GM11168 (cell line): Measurements from ENCODE around the gene ZNF654.
"Not testable (repeated sequence)": the region's sequence is repeated elsewhere in the genome, so short reads cannot be mapped to it uniquely, and the experiment has no call there.

Experiments used
- in situ Hi-C: fragments of 300-500 bp; cut with MboI; formaldehyde crosslinking; loops from one replicate; pipeline ENCODE4 v1.12.0; 2022; ENCODE audit warnings: low sequenced_read_pairs; ENCODE audit not compliant: unreplicated experiment

ZNF654 gene

DNA sequence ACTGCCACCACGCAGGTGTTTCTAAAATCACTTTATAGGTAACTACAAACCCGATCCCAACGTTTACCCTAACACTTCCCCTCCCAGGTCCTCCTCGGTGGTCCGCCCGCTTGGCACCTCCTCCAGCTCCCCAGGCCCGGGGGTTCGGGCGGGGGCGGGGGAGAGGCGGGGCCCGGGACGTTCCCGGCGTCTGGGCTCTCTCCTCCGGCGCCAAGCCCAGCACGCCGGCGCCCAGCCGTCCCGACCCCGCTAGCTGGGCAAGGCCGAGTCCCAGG, 812 bp upstream of the ZNF654 start:
- in situ Hi-C loops = no loop called here

DNA sequence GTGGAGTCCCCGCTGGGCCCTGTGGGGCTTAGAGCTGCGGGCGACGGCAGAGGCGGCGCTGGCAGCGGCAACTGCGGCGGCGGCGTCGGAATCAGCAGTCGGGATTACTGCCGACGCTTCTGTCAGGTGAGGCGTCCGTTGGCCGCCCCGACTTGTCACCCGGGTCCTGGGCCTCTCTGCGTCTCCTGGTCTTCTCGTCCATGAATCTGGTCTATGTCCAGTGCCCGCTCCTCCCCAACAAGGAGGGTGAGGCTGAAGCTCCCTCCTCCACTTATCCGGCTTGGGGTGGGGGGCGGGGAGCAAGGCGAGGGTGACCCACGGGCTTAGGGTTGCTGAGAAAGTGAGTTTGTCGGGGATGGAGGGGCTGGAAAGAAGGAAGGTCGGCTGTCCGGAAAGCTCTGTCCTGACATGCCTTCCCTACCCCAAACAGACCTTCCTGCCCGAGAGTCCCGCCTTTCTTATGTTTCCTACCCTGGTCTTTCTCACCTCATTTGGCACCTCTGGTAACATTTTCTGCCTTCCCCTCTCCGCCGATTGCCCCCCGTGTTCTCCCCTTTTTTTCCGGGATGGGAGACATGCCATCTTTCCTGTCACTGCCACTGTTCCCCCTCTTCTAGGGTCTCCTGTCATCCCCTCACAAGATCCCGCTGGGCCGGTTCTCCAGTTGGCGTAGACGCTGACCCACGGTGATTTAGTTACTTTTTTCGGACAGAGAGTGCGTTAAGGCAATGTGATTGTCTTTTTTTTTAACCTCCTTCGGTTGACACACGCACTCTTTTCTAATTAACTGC, 520 bp downstream of the ZNF654 start:
- in situ Hi-C loops = no loop called here

DNA sequence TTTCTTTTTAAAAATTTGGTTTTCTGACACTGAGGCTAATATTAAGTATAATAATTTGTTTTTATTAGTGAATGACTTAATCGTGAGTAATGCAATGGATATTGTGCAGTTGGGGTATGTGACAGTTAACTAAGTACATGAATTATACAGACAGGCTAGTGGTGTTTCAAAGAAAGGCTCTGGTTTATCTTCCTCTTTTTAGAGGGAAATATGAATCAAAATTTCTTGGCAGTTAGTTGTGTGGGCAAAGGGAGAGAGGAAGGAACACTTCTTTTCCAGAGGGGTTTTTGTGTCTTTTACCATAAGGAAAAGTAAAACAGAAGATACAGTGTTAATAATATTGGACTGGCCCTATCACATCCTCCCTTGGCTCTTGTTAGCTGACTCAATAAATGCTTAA, 2.7 kb downstream of the ZNF654 start:
- in situ Hi-C loops = no loop called here

DNA sequence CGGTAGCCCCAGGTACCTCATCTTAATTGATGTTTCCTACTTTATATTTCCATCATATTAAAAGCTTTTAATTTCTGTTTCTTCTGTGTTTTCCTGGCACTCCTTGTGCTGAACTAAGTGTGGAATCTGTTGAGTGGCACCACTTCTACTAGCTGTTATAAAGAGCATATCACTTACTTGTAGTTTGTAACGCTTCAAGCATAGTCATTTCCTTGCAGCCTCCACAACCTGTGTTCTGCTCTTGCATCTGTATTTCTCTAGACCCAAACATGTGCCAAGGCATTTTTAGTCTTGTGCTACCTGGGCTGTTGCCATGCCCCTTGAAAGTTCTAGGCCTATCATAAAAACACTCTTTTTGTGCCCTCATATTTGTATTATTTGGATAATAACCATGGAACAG, 16.0 kb downstream of the ZNF654 start:
- in situ Hi-C loops = no loop called here

DNA sequence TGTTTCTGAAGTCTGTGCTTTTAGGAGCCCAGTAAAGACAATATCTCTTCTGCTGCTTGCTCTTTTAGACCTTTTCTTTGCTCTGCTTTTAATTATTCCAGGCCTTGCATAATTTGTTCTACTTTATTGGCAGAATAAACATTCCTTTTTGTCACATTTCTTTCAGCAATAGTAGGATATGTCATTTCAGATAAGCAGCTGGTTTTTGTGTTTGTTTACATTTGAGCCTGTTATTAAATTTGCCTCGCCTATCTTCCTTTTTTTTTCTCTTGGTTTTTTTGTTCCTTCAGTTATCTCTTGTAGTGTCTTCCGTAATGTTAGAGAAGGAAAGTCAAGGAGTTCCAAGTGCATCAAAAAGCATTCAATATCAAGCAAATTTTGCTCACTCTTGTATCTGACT, 16.4 kb downstream of the ZNF654 start:
- in situ Hi-C loops = no loop called here

DNA sequence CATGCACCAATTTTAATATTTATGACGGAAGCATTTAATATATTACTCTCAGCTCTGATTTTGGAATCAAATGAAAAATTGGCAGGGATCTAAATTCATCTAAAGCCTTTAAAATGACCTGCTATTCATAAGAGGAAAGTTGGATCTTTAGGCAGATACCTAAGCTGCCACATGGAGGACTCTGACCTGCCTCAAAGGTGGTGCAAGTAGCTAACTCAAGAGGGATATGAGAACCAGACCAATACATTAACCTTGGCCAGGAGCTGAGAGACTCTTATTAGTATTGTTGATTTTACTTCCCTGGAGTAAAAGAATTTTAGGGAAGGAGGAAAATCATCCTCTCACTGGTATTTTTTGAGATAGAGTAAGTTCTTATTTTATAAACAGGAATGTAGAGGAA, 17.7 kb downstream of the ZNF654 start:
- in situ Hi-C loops = no loop called here

DNA sequence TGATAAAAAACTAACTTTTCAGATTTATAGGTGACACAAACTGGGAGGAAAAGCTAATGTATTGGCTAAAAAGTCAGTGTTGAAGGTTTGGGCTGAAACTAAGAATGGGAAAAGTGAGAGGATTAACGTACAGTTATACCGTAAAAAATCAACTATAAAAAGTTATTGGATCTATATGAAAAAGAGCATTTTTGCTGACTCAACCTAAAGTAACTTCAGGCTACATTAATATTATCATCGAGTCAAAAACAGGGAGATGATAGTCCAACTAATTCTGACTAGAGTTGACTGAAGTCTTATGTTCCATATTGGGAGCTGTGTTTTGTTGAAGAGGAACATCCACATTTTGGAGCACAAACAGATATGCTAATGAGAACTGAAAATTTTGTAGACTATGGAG, 19.9 kb downstream of the ZNF654 start:
- in situ Hi-C loops = no loop called here

DNA sequence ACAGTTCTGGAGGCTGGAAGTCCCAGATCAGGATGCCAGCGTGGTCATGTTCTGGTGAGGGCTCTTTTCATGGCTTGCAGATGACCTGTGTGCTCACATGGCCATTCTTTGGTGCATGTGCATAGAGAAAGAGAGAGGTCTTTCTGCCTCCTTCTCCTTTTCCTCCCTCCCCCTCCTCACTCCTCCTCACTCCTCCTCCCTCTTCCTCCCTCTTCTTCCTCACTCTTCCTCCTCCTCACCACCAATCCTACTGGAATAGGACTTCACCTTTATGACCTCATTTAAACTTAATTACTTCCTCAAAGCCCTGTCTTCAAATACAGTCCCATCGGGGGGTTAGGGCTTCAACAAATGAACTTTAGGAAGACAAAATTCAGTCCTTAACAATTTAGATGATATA, 23.8 kb downstream of the ZNF654 start:
- in situ Hi-C loops = no loop called here

DNA sequence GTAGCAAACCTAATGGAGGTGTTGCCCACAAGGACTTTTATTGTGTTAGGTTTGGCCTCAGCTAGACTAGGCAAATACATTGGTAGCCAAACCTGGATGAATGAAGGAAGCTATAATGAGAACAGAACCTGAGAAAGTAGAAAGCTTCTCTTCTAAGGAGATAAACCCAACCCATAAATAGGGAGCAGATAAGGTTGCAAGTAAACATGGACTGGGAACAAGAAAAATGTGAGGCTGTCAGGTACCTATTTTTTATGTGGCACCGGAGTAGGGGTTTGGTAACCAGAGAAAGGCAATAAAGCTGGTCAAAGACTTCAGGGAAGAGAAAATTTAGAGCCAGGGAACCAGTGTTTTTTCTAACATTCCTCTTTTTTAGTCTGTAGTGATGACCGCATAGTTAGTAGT, 25.0 kb downstream of the ZNF654 start:
- in situ Hi-C loops = no loop called here

DNA sequence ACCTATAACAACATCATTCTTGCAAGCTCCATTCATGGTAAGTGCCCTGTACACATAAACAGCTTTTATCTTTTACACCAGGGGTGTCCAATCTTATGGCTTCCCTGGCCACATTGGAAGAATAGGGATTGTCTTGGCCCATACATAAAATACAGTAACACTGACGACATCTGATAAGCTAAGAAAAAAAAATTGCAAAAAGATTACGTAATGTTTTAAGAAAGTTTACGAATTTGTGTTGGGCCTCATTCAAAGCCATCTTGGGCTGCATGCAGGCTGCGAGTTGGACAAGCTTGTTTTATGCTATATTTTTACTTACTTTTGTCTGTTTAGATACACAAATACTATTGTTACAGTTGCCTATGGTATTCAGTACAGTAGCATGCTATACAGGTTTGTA, 31.6 kb downstream of the ZNF654 start:
- in situ Hi-C loops = no loop called here

DNA sequence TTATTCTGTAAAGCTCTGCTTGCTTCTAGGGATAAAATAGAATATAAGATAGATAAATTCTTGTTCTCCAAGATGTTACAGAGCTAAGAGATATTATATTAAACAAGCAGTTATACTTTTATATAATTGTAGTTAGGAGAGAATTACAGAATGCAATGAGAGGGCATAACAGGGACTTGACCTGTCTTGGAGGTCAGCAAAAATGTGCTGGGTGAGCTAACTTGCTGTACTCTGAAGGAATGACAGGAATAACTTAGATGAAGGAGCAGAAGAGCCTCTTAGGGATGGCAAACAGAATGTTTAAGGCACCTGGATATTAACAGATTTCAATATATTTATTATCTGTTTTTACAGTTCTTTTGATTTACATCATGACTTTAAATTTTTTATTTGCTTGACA, 33.2 kb downstream of the ZNF654 start:
- in situ Hi-C loops = no loop called here

DNA sequence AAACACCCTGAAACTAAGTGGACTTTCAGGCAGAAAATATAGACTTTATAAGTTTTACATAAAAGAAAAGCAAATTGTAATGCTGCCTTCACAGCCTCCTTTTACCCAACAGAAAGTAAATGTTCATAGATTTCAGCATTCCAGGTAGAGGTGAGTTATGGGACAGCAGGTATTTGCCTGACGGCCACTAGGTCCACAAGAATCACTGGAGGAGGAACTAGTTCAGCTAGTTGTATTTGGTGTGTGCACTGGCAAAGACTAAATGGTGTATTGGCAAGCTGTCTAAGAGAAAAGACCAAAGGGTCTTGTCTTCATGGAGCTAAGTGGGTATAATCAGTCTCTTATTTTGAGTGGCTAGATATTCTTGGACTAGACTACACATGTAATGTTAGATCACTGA, 34.2 kb downstream of the ZNF654 start:
- in situ Hi-C loops = no loop called here

DNA sequence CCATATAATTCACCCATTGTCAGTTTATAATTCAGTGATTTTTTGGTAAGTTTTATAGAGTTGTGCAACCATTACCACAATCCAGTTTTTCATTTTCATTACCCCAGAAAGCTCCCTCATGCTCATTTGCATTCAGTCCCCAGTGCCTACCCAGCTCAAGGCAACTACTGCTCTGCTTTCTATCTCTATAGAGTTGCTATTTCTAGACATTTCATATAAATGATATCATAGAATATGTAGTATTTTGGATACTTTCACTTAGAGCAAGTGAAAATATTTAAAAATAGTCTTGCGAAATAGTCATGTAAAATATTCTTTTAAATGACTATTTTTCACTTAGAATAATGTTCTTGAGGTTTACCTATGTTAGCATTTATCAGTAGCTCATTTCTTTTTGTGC, 42.1 kb downstream of the ZNF654 start:
- in situ Hi-C loops = no loop called here

DNA sequence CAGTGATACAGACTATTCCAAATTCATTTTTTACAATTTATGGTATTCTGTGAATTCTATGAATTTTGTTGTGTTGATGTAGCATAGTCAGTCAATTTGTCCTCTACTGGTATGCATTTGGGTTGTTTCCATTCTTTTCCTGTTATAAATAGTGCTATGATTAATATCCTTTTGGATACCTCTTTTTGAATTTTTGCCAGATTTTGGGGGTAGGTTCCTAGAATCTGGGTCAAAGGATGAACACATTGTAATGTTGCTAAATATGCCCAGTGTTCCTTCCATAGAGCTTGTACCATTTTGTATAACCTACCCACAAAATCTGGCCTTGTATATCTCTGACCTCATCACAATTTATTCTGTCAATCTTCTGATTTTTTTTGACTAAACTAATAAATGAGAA, 46.3 kb downstream of the ZNF654 start:
- in situ Hi-C loops = no loop called here

DNA sequence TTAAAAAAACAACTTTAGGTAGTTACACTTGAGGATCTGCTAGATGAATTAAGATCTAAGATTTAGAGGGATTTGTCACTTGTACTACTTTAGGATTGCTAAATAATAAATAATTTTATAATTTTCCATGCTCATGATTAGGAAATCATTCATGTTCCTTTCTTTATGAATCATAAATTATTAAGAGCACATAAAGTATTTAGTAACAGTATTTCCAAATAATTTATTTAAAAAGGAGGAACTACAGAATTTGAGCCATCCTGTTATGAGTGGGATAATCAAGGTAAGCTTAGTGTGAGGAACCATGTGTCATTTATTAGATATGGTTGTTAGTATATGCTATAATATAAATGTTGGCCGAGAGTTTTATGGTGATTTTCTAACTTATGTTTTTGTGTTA, 53.2 kb downstream of the ZNF654 start:
- in situ Hi-C loops = no loop called here

DNA sequence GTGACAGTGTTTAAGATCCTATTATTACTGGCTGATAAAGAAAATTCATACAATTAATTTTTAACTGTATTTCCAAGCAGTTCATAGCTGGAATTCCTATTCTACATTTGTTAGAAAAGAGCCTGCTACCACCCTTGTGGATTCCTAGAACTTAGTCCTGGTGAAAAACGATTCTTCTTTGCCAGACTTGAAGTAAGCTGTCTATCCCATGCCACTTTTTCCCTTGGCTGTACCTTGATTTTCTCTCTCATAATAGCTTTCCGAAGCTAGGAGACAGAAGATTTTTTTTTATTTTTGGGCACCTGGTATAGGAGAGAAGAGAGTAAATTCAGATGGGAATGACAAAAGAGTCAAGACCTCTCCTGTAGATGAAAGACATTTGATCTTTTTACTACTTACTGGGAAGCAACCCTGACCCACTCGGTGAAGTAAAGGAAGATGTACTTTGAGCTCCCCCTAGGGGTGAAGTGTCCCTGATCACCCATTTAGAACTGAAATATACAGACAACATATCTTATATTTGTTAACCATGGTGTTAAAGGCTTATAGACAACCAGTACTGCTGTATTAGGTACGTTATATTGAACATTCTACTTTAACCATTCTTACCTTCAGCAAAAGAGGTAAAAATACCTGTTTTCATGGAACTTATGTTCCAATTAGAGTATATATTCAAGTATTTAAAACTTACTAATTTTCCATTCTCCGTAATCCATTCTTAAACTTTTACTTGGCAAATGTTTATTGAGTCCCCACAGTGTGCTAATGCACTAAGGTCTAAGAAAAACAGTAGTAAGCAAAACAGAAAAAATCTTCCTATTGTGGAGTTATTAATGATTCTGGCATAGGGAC, 54.5 kb downstream of the ZNF654 start:
- in situ Hi-C loops = no loop called here

DNA sequence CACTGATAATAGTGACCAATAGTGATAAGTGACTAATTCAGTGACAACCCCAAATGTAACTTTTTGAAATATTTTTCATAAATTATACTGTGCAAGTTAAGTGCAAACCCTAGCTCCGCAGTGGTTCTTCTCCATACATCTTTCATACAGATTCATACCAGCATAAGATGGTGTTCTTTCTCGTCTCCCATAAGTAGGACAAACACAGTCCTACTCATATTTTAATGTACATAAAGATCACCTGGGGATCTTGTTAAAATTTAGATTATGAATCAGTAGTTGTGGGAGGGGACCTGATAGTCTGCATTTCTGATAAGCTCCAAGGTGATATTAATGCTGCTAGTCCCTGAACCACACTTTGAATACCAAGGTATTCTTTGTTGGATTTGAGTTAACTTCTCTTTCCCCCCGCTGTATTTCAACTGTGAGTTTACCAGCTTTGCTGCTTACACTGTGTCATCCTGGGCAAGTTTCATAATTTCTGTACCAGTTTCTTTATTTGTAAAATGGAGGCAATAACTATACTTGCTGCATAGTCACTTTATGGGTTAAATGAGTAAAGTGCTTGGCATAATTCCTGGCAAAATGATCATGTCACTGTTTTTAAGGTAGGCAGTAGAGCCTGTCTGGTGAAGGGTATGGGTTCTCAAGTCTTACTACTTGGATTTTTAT, 56.0 kb downstream of the ZNF654 start:
- in situ Hi-C loops = no loop called here

DNA sequence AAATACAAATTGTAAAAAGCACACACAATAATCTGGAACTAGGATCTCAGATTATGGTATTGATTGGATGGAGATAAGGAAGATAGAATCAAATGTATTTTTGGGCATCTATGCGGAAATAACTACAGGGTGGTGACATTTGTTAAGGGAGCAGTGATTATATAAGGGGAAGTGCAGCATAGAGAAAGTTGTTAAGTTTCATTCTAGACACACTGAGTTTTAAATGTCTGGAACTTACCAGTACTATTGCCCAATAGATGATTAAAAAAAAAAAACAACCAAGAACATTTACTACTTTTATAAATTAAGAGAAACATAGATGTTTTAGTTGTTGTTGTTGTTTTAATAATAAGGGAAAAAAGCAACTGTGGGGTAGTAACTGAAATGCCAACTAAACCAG, 58.6 kb downstream of the ZNF654 start:
- in situ Hi-C loops = no loop called here

DNA sequence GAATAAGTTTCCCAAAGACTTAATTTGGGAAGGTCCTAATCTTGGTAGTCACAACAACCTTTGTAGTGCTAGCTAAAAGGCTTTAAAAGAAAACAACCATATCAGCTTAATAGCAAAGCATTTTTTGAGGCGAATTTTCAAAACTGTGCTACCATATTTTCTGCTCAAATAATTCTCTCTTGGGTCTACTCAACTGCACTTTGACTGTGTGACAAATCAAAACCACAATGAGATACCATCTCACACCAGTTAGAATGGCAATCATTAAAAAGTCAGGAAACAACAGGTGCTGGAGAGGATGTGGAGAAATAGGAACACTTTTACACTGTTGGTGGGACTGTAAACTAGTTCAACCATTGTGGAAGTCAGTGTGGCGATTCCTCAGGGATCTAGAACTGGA, 59.5 kb downstream of the ZNF654 start:
- in situ Hi-C loops = not testable (repeated sequence)

DNA sequence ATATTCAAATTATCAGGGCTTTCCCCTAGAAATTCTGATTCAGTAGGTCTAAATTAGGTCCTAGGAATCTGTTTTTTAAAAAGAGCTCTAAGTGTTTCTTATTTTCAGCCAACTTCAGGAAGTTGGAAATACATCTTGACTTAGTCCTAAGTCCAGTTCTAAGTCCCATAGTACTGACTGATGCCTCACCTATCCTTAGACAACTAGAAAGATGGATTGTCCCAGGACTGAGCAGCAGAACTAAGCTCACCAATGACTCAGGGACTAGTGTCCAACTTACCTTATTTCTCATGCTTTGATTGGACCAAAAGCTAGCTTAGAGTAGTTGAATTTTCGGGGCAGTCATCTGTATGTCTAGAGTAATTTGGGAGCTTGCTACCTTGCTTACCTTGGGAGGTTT, 64.5 kb downstream of the ZNF654 start:
- in situ Hi-C loops = no loop called here

DNA sequence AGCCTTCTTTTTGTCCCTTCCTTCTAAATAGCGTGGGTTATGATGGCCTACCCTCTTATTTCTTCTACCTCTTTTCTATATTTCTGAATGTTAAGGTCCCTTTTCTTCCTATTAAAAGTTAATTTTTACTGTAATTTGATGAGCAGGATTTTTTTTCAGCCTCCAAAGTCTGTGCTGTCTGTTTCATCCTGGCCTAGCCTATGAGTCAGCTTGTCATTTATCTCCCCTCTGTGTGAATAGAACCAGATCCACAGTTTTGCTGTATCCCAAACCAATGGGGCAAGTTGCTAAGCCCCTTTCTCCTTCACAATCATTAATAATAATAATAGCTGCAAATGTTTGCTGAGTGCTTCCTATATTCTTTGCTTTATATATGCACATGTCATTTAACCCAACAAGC, 72.6 kb downstream of the ZNF654 start:
- in situ Hi-C loops = no loop called here
